HG02870 (cell line): Measurements from ENCODE around the gene ODR4.
A peak's percentile ranks its signal among the peaks of the same experiment; 100 is the strongest.
"Not testable (repeated sequence)": the region's sequence is repeated elsewhere in the genome, so short reads cannot be mapped to it uniquely, and the experiment has no call there.

Source experiments
- ATAC-seq: cut with Tn5 transposase; IDR thresholded peaks from one replicate; pipeline ENCODE4 v1.9.1; 2021; ENCODE audit warnings: mild to moderate bottlenecking, moderate library complexity; ENCODE audit not compliant: unreplicated experiment

ODR4 gene

GRCh38 chr1:186375152-186375928 is at the start of gene ODR4, which contains the start of gene TPR:
Gene ODR4, plus strand, starts transcription at chr1:186375838. Its CDS starts 3,948 bp downstream, at chr1:186379786.
Gene TPR, minus strand, starts transcription at chr1:186375253. Its CDS starts 225 bp downstream, at chr1:186375028.
- ATAC-seq: peak; percentile 81

- no peak for ATAC-seq
Observed at GRCh38 chr1:186326009-186326408, 49.6 kb upstream of the ODR4 start.

DNA sequence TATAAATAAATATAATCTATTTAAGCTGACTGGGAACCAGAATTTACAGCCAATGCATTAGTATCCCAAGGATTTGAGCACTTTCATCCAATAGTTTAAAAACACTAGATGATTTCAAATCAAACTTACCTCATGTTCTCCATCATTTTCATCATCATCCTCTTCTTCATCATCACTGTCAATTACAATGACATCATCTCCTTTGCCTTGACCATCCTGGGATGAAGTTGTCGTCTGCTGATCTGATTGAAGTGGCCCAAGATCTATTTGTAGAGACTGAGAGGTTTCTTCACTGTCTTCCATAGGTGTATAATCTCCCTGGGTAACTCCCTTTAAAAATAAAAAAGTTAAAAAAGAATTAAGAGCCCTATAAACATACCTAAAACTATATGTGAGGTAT is 48.3 kb upstream of the ODR4 start:
- no peak for ATAC-seq

GRCh38 chr1:186330758-186331157 is 44.9 kb upstream of the ODR4 start:
- ATAC-seq: no peak

DNA sequence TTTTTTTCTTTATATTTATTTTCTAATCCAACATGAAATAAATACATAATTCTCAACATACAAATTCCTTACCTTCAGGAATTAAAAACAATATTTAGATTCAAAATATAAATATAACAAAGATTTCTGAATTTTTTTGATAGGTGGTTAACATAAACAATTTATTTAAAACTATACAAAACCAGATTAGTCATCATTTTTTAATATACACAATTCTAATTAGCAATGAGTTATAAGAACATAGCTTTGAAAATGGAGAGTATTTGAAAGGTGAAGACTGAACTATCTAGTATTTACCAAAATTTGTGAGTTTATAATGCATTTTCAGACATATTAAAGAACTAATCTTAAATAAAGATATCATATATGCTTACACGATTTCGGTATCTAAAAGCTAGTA is 38.1 kb upstream of the ODR4 start:
- no peak for ATAC-seq

DNA sequence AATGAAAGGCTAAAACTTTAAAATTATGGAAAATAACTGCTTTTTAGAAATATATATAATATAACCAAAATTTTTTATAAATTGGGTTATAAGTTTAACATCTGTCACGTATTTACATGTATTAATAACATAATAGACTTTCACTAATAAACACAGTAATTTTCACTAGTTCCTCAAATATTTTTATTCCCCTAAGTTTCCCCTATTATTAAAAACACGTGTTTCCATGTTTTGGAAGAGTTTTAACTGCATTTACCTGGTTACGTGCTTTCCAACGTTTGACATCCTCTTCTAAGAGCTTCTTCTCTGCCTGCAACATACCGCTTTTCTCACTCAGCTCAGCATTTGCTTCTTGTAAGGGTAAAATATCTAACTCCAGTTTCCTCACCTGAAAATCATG is 34.9 kb upstream of the ODR4 start:
- ATAC-seq: no peak

DNA sequence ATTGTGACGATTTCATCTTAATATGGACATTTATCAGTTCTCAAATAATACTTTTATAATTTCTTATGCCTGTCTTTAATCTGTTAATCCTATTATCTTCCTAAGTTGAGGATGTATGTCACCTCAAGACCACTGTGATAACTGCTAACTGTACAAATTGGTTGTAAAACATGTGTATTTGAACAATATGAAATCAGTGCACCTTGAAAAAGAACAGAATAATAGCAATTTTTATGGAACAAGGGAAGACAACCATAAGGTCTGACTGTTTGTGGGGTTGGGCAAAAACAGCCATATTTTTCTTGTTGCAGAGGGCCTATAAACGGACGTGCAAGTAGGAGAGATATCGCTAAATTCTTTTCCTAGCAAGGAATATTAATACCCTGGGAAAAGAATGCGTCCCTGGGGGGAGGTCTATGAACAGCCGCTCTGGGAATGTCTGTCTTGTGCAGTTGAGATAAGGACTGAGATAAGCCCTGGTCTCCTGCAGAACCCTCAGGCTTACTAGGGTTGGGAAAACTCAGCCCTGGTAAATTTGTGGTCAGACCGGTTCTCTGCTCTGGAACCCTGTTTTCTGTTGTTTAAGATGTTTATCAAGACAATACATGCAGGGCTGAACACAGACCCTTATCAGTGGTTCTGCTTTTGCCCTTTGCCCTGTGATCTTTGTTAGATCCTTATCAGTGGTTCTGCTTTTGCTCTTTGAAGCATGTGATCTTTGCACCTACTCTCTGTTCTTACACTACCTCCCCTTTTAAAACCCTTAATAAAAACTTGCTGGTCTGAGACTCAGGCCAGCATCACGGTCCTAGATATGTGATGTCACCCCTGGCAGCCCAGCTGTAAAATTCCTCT is 27.6 kb upstream of the ODR4 start:
- not testable (repeated sequence) for ATAC-seq

DNA sequence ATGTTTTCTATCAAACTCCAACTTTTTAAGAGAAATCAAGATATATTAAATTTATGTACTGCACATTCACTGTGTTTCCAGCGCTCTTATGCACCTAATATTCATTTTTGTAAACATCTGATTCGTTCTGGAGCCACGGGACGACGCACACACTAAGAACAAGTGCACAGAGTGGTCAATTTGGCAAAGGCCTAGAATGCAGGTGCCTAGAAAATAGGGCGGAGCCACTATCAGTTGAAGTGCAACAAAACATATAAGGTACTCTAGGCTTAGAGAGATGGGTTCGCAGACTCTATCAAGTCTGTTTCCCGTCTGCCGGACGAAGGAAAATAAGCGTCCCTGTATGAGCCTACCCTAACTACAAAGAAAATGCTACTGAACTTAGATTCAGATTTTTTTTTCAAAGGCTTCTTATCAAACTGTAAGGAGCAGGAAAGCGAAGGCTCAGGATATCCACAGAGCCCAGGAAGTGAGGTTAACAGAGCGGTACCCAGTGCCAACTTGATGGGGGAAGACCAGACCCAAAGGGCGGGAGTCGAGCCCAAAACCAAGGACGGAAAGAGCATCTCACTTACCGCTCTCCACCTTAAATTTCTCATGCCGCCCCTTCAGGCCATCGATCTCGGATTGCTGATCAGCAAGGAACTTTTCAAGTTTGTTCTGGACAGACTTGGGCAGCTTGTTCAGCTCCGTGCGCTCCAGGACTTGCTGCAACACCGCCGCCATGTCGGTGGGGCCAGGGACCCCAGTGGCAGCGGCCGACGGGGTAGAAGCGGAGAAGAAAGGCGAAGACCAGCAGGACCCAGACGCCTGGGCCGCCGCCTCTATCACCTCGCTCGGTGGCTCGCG is 1.1 kb upstream of the ODR4 start:
- peak; percentile 30 for ATAC-seq

DNA sequence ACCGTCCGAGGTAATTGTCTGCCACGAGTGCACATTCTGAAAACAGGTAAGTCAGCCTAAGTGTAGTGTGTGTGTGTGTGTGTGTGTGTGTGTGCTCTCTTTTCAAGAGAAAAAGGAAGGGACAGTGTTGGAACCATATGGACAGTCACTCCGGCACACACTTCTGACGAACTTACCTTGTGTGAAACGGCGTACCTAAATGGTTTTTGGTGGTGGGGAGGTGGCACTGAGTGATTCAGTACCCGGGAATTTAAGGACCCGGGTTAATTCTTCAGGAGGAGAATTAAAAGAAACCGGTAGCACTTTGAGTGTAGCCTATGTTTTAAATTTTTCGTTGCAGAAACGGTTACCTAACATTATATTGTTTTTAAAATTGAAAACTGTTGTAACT is 286 bp downstream of the ODR4 start:
- no peak for ATAC-seq

- ATAC-seq: no peak
Observed at GRCh38 chr1:186386725-186387383, 11.2 kb downstream of the ODR4 start.

DNA sequence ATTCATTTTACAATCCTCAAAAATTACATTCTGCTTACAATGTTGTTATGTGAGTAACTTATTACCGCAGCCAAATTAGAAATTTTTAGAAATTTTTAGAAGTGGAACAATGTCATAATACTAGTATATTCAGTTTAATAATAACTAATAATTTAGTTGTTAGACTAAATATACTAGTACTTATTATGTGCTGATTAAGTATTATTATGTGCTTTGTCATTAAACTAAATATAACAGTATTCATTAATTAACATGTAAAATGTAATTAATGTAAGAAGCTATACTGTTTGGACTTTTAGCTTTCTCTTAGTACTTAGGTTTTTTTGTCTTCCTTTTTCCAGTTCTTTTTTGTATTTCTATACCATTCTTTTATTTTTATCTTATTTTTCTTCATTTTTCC is 15.3 kb downstream of the ODR4 start:
- ATAC-seq: no peak

DNA sequence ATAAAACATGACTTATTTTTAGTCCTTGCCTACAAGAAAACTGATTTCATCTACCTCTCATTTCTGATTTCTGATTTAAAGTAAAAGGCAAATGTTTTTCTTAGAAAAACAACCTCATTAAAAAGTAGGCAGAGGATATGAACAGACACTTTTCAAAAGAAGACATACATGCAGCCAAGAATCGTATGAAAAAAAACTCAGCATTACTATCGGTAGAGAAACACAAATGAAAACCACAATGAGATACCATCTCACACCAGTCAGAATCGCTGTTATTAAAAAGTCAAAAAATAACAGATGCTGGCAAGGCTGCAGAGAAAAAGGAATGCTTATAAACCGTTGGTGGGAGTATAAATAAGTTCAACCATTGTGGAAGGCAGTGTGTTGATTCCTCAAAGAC is 16.2 kb downstream of the ODR4 start:
- no peak for ATAC-seq

DNA sequence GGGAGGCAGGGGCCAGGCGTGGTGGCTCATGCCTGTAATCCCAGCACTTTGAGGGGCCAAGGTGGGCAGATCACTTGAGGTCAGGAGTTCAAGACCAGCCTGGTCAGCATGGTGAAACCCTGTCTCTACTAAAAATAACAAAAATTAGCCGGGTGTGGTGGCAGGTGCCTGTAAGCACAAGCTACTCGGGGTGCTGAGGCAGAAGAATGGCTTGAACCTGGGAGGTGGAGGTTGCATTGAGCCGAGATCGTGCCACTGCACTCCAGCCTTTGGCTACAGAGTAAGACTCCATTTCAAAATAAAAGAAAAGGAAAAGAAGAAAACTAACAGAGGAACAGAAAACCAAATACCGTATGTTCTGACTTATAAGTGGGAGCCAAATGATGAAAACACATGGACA is 17.1 kb downstream of the ODR4 start:
- not testable (repeated sequence) for ATAC-seq

DNA sequence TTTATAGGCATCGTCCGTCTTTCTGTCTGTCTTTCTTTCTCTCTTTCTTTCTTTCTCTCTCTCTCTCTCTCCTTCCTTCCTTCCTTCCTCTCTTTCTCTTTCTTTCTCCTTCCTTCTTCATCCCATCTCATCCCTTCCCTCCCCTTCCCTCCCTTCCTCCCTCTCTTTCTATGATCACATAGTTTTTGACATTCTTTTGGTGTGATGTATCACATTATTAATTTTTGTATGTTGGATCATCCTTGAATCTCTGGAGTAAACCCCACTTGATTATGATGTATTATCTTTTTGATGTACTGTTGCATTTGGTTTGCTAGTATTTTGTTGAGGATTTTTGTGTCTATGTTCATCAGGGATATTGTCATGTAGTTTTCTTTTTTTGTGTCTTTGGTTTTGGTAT is 25.8 kb downstream of the ODR4 start:
- ATAC-seq: not testable (repeated sequence)

- no peak for ATAC-seq
Observed at GRCh38 chr1:186403632-186404031, 28.0 kb downstream of the ODR4 start.

DNA sequence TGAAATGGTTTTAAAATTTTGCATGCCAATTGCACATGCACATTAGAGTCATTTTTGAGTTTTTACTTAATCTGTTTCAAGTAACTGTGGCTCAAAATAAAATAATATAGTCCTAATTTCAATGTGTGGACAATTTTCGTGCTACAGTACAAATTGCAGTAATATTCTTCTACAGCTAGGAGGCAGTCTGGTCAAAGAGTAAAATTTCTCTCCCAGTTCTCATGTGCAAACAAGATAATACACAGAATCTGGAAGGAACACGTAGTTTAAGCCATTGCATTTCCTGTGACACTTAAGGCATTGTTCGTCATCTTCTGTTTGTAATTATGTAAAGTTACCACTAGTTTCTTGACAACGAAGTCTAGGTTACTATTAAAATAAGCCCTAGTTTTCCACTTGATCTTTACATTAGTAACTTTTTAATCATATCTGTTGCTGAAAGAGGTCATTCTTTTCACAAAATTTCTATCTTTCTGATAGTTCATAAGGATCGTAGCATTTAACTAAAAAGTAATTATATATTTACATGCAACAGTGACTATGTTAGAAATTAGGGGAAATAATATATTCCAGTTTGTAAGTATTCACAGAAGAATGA is 28.9 kb downstream of the ODR4 start:
- no peak for ATAC-seq

- ATAC-seq: peak; percentile 63
Observed at GRCh38 chr1:186409091-186409490, 33.5 kb downstream of the ODR4 start.

DNA sequence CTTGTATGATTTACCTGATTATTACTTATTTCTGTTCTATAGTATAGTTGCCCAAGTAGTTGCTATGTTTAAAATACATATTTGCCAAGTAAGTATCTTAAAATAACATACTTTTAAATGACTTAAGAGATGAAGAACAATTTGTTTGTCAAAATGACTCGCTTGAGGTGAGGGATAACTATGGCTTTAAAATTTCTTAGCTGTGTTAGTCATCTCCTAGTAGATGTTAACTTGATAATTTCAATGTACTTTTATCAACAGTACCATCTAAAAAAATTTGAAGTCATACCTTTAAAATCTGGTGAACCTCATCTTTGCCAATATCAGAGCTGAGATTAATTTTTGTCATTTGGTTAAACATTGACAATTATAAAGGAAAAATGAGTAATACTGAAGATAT is 37.7 kb downstream of the ODR4 start:
- ATAC-seq: no peak

GRCh38 chr1:186418503-186418902 is 42.9 kb downstream of the ODR4 start:
- no peak for ATAC-seq

- ATAC-seq: no peak
Observed at GRCh38 chr1:186420311-186420710, 44.7 kb downstream of the ODR4 start.
